K562 (cell line): ENCODE data around the gene EXOC3L1. TPM values are rescaled to one million over a fixed set of nuclear protein-coding genes. Genes with fewer than 3 reads are reported as not detected.

Source experiments
- C11orf30 ChIP-seq: fragments of 450-650 bp; IDR thresholded peaks from 2 replicates; pipeline ENCODE4 v1.6.1; 2016; ENCODE audit warnings: low read depth, mild to moderate bottlenecking
- CREB3L1 ChIP-seq: fragments of 450-650 bp; IDR thresholded peaks from 2 replicates; pipeline ENCODE4 v1.6.1; 2014; ENCODE audit warnings: low read depth, mild to moderate bottlenecking, moderate library complexity, borderline replicate concordance
- GATAD2B ChIP-seq: fragments of 450-650 bp; IDR thresholded peaks from 2 replicates; pipeline ENCODE4 v1.6.1; 2017; ENCODE audit warnings: mild to moderate bottlenecking, borderline replicate concordance
- IFI16 ChIP-seq: fragments of 250-450 bp; sonication (Bioruptor Pico); IDR thresholded peaks from 2 replicates; pipeline ENCODE4 v2.1.2; 2022; ENCODE audit warnings: mild to moderate bottlenecking, inconsistent platforms
- MGA ChIP-seq: fragments of 450-650 bp; IDR thresholded peaks from 2 replicates; pipeline ENCODE4 v1.6.1; 2016; ENCODE audit warnings: mild to moderate bottlenecking, moderate library complexity
- TGIF2 ChIP-seq: sonication (generic); formaldehyde crosslinking; IDR thresholded peaks from 2 replicates; pipeline ENCODE4 v1.8.1; 2022; ENCODE audit warnings: mild to moderate bottlenecking, missing genetic modification reagents, moderate library complexity
- ZNF551 ChIP-seq: fragments of 250-450 bp; sonication (Bioruptor Pico); IDR thresholded peaks from 2 replicates; pipeline ENCODE4 v1.5.0; 2021; ENCODE audit warnings: mild to moderate bottlenecking, moderate library complexity
- ZNF780A ChIP-seq: fragments of 250-450 bp; sonication (Bioruptor Pico); IDR thresholded peaks from 2 replicates; pipeline ENCODE4 v1.5.0; 2021; ENCODE audit warnings: mild to moderate bottlenecking
- polyA plus RNA-seq, 8 experiments: library from polyadenylated mRNA; depleted of rRNA in 4 of 8; stranded (reverse) in 5 of 8; unstranded in 3 of 8; fragments of >200 nt; fragmentation: Nextera tagmentation in 2 of 8; fragmentation: Illumina TruSeq in 1 of 8; extraction: Ambion mirVana in 2 of 8; extraction: Trizol in 1 of 8; gene quantifications; 2 replicates each; pipeline versions ENCODE4 v1.2.1 to v1.2.3, GENCODE V29; 2011 to 2014; ENCODE audit warnings: inconsistent platforms in 1 of 8, missing spikeins in 1 of 8
- total RNA-seq, 7 experiments: library from RNA; depleted of rRNA in 6 of 7; stranded (reverse); fragments of >200 nt in 6 of 7; fragmentation: Illumina TruSeq in 2 of 7; extraction: Trizol in 2 of 7; gene quantifications; 2 replicates each; pipeline versions ENCODE4 v1.2.1 to v1.2.3, GENCODE V29; 2011 to 2021; ENCODE audit warnings: low replicate concordance in 1 of 7
- TF ChIP-seq, protein P1 (sequence below), 2 experiments: IDR thresholded peaks; 2 replicates each; pipeline ENCODE4 v1.6.1; 2011; ENCODE audit warnings: borderline replicate concordance in 1 of 2, control low read depth in 1 of 2, low read depth in 1 of 2, low read length in 1 of 2, mild to moderate bottlenecking in 1 of 2, mixed read lengths in 1 of 2, moderate library complexity in 1 of 2; ENCODE audit not compliant: insufficient read depth in 1 of 2, insufficient read length in 1 of 2, poor library complexity in 1 of 2, severe bottlenecking in 1 of 2; ENCODE audit errors: extremely low read depth in 1 of 2

Gene EXOC3L1
- total and polyA plus RNA-seq, 9 of the 15 experiments (the other 6 are each of a cell fraction or from before 2014, with no cell fraction given): 0.08 TPM; not detected in 8

DNA sequence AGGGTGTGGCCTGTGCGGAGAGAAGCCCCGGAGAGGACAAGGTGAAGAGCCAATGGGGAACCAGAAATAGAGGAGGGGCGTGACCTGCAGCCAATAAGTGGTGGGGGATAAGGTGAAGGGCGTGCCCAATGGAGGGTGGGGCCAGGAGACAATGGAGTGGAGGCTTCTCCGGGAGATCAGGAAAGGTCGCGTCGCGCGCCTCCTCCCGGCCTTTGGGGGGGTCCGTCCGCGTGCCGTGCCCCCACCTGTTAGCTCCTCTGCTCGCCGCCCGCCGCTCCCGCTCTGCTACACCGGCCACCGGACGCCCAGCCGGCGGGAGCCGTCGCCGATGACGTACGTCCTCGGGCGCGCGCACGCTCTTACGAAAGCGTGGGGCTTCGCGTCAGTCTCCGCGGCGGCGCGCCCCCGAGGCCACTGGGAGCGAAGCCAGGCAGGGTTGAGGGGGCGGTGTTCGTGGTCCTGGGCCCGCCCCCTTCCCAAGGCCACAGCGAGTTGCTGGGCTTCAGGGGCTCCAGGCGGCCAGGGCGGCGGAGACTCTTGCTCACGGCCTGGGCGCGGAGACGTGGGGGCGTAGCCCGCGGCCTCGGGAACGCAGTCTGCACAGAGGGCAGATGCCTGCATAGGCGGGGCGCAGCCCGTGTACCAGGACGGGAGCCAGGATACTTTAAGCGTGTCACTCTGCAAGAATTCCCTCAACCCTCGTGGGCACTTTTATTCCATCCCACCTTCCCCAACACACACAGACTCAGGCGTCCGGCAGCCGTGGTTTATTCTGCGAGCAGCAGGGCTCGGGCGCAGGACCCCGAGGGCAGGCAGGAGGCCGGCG is 6.1 kb downstream of the EXOC3L1 start, which contains the start of gene MATCAP1 (continued):
- TF ChIP-seq MGA (no peak), CREB3L1 (no peak), GATAD2B (no peak), ZNF780A (CRISPR knock-in tag) (no peak), C11orf30 (peak; percentile 38; the same call in 1 of the 2 replicates), IFI16 (CRISPR knock-in tag) (no peak), ZNF551 (CRISPR knock-in tag) (no peak), TGIF2 (CRISPR knock-in tag) (no peak)
- TF ChIP-seq, protein P1, sequence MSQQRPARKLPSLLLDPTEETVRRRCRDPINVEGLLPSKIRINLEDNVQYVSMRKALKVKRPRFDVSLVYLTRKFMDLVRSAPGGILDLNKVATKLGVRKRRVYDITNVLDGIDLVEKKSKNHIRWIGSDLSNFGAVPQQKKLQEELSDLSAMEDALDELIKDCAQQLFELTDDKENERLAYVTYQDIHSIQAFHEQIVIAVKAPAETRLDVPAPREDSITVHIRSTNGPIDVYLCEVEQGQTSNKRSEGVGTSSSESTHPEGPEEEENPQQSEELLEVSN (IDR thresholded peaks at IDR 0.05; ENCODE audit: borderline replicate concordance in 1 of 2, extremely low read depth in 1 of 2, insufficient read depth in 1 of 2, insufficient read length in 1 of 2, low read depth in 1 of 2, low read length in 1 of 2, poor library complexity in 1 of 2, severe bottlenecking in 1 of 2): peak in 1 of 2 experiments; percentile 61
